ENCODE results near the gene SLC16A5. TPM values are rescaled to one million over a fixed set of nuclear protein-coding genes. Genes with fewer than 3 reads are reported as not detected.
A peak's percentile ranks its signal among the peaks of the same experiment; 100 is the strongest.
"Not testable (repeated sequence)": the region's sequence is repeated elsewhere in the genome, so short reads cannot be mapped to it uniquely, and the experiment has no call there.

SLC16A5 gene
- total RNA-seq, 1 experiment from 2014 or later, result 70.2 TPM

- Histone ChIP-seq H3K27ac (no peak overlapping the region), H4K20me1 (ENCODE audit: insufficient read depth) (no peaks in the 10 kb centered on the region; the same call in 1 of the 2 replicates), H3K79me2 (ENCODE audit: low read depth) (peaks cover 31% of the 10 kb centered on the region), H3K4me3 (no peak overlapping the region), H3K4me1 (replicated peaks; ENCODE audit: insufficient read depth) (peaks cover 20% of the 10 kb centered on the region), H3F3A (ENCODE audit: insufficient read depth, low read depth) (peaks cover 76% of the 10 kb centered on the region), H3K9me2 (ENCODE audit: insufficient read depth) (no peaks in the 10 kb centered on the region), H3K27me3 (ENCODE audit: insufficient read depth, low read depth) (no peaks in the 10 kb centered on the region), H3K36me3 (ENCODE audit: low read depth) (no peaks in the 10 kb centered on the region), H3K4me2 (no peak overlapping the region), H2AFZ (no peak overlapping the region), H3K9me3 (ENCODE audit: insufficient read depth, low read depth) (no peaks in the 10 kb centered on the region)
- no TSS peak for BruUV-seq (replicated peaks)
- CTCF ChIA-PET, result interaction anchor here (0.6 kb wide), 1 partner anchor 199 kb away, joined by 6 read pairs; no protein-coding TSS in a partner anchor
- no peak for DNase-seq
- TF ChIP-seq CTCF (conservative IDR thresholded peaks at IDR 0.05) (no peak), EZH2 (IDR thresholded peaks at IDR 0.05; ENCODE audit: low read depth) (no peak)
- POLR2A ChIA-PET (ENCODE audit: unreplicated experiment), result interaction anchor here (0.6 kb wide), 1 partner anchor 26 kb away, joined by 5 read pairs; no protein-coding TSS in a partner anchor
- intact Hi-C loops (cut with micrococcal nuclease; ENCODE audit: unreplicated experiment), result no loop called here
Measured at GRCh38 chr17:75133001-75133400, 45.2 kb downstream of the SLC16A5 start.

GRCh38 chr17:75133607-75134347 lies 46.0 kb downstream of the SLC16A5 start:
- peaks cover 78% of the 10 kb centered on the region for H3F3A ChIP-seq (ENCODE audit: insufficient read depth, low read depth)
- peak; percentile 45 to 70 for DNase-seq
- peak overlapping the region; percentile 33; the same call in 1 of the 2 replicates for H3K27ac ChIP-seq
- BruUV-seq (replicated peaks); H3K9me2 ChIP-seq (ENCODE audit: insufficient read depth); H4K20me1 ChIP-seq (ENCODE audit: insufficient read depth); H3K4me3 ChIP-seq; H3K36me3 ChIP-seq (ENCODE audit: low read depth); H3K9me3 ChIP-seq (ENCODE audit: insufficient read depth, low read depth); CTCF ChIA-PET; H3K27me3 ChIP-seq (ENCODE audit: insufficient read depth, low read depth); H2AFZ ChIP-seq: not testable (repeated sequence)
- POLR2A ChIA-PET (ENCODE audit: unreplicated experiment), result interaction anchor here (0.6 to 1.0 kb wide), 3 partner anchors 9 to 137 kb away, joined by 5 to 8 read pairs (median 5); partner anchors contain the start of gene MIF4GD
- intact Hi-C loops (cut with micrococcal nuclease; ENCODE audit: unreplicated experiment), result loop anchor here (2.0 kb wide), 1 partner anchor 21 kb away; the partner anchor contains the start of gene JPT1
- H3K79me2 ChIP-seq (ENCODE audit: low read depth), result peaks cover 31% of the 10 kb centered on the region
- peak overlapping the region; percentile 28; the same call in 1 of the 2 replicates for H3K4me2 ChIP-seq
- peaks cover 20% of the 10 kb centered on the region for H3K4me1 ChIP-seq (replicated peaks; ENCODE audit: insufficient read depth)

GRCh38 chr17:75135452-75135851 lies 47.7 kb downstream of the SLC16A5 start:
- H3F3A ChIP-seq (ENCODE audit: insufficient read depth, low read depth), result peaks cover 80% of the 10 kb centered on the region
- H3K9me2 ChIP-seq (ENCODE audit: insufficient read depth), result no peaks in the 10 kb centered on the region
- TF ChIP-seq EZH2 (IDR thresholded peaks at IDR 0.05; ENCODE audit: low read depth) (no peak), CTCF (conservative IDR thresholded peaks at IDR 0.05) (no peak)
- H3K4me1 ChIP-seq (replicated peaks; ENCODE audit: insufficient read depth), result peaks cover 17% of the 10 kb centered on the region
- peak overlapping the region; percentile 31; the same call in 1 of the 2 replicates for H3K27ac ChIP-seq
- intact Hi-C loops (cut with micrococcal nuclease; ENCODE audit: unreplicated experiment), result loop anchor here (2.0 kb wide), 1 partner anchor 19 kb away; the partner anchor contains the start of gene JPT1
- H3K9me3 ChIP-seq (ENCODE audit: insufficient read depth, low read depth), result no peaks in the 10 kb centered on the region
- ChIA-PET POLR2A (ENCODE audit: unreplicated experiment) (no interaction called here), CTCF (interaction anchor here (0.7 kb wide), 1 partner anchor 15 kb away, joined by 6 read pairs; no protein-coding TSS in a partner anchor)
- H3K36me3 ChIP-seq (ENCODE audit: low read depth), result peaks cover 11% of the 10 kb centered on the region; the same call in 1 of the 2 replicates
- H3K4me3 ChIP-seq, result no peak overlapping the region
- H2AFZ ChIP-seq, result no peak overlapping the region
- H3K27me3 ChIP-seq (ENCODE audit: insufficient read depth, low read depth), result no peaks in the 10 kb centered on the region
- peaks cover 22% of the 10 kb centered on the region for H3K79me2 ChIP-seq (ENCODE audit: low read depth)
- DNase-seq, result no peak
- no peak overlapping the region for H3K4me2 ChIP-seq
- H4K20me1 ChIP-seq (ENCODE audit: insufficient read depth), result no peaks in the 10 kb centered on the region; the same call in 1 of the 2 replicates
- no TSS peak for BruUV-seq (replicated peaks)

Measured in PC-9 (cell line).